Measurements from ENCODE around the gene RBM33. TPM values are rescaled to one million over a fixed set of nuclear protein-coding genes. Genes with fewer than 3 reads are reported as not detected.

Gene RBM33
- total RNA-seq, 4 donors from 2014 or later, result 62.8 to 129 (median 92.8) TPM

- intact Hi-C loops (cut with DNase I; ENCODE audit: low total_unique reads) (no loop called here), in situ Hi-C loops (cut with MboI; ENCODE audit: low pct_ligation_motif_present in 1 of 4, low pct_unique_long_range_greater_than_20kb in 1 of 4, low sequenced_read_pairs in 3 of 4) (no loop called here)
- 90 to 92% methylated on average over 3 of the region's 3 CpGs for WGBS, 2 donors (ENCODE audit: low coverage in 1 of 2)
- H3K27me3 ChIP-seq, result no peaks in the 10 kb centered on the region
- DNase-seq, result no peak
- no peak overlapping the region for H3K4me3 ChIP-seq
- H3K27ac ChIP-seq, result no peak overlapping the region
- H3K9me3 ChIP-seq, result no peaks in the 10 kb centered on the region
- TF ChIP-seq EP300 (IDR thresholded peaks at IDR 0.05; ENCODE audit: low read depth) (no peak), CTCF (IDR thresholded peaks at IDR 0.05) (no peak), POLR2A (IDR thresholded peaks at IDR 0.05) (no peak), POLR2AphosphoS5 (IDR thresholded peaks at IDR 0.05) (no peak)
- H3K36me3 ChIP-seq, result peaks cover 0 to 7% (median 0%) of the 10 kb centered on the region in 4 donors
- peaks cover 0 to 19% (median 9%) of the 10 kb centered on the region in 4 donors for H3K4me1 ChIP-seq
Observed at GRCh38 chr7:155674556-155674955, 30.1 kb downstream of the RBM33 start.

DNA sequence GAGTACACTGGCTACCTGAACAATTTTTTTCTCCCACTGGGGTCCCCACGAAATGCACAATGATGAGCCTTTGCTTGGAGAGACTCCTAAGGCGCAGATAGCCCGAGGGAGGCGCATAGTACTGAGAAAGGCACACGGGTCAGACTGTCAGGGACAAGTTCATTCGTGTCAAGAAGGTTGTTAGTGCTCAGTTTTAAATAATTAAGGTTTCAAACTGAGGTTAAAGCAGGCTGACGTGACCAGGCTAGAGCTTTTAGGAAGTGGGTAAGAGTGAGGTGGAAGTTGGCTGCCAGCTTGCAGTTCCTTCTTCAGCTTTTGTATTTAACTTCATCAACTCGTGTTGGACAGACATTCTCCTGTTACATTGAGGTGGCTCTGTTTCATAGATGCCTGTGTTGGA lies 31.6 kb downstream of the RBM33 start:
- peaks cover 0 to 15% (median 1%) of the 10 kb centered on the region in 4 donors for H3K36me3 ChIP-seq
- H3K4me1 ChIP-seq, result peaks cover 0 to 9% (median 0%) of the 10 kb centered on the region in 4 donors
- in situ Hi-C loops (cut with MboI; ENCODE audit: low pct_ligation_motif_present in 1 of 4, low pct_unique_long_range_greater_than_20kb in 1 of 4, low sequenced_read_pairs in 3 of 4) (no loop called here), intact Hi-C loops (cut with DNase I; ENCODE audit: low total_unique reads) (no loop called here)
- H3K27me3 ChIP-seq, result no peaks in the 10 kb centered on the region
- no peaks in the 10 kb centered on the region for H3K9me3 ChIP-seq
- no peak overlapping the region for H3K4me3 ChIP-seq
- H3K27ac ChIP-seq, result no peak overlapping the region
- TF ChIP-seq EP300 (IDR thresholded peaks at IDR 0.05; ENCODE audit: low read depth), result no peak
- DNase-seq, result no peak
- WGBS, 2 donors (ENCODE audit: low coverage in 1 of 2), result 38 to 84% methylated on average over 1 to 8 of the region's 8 CpGs

DNA sequence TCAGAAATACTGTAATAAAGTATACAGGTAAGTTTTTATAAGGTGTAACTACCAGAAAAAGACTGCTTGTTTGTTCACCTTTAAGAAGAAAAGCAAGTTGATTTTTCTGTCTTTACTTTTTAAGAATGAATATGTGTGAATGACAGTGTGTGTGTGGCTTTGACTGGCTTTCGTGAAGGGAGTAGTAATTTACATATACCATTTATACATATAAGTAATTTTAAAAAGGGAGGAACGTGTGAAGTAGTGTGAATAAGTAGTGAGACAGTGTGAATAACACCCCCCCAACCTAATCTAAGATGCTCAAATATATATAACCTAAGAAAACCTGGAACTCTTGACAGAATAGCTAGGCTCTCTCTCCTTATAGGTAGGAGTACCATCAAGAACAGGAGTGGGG lies 33.2 kb downstream of the RBM33 start:
- 86% methylated on average over 2 of the region's 2 CpGs for WGBS, 2 donors (ENCODE audit: low coverage in 1 of 2)
- H3K27ac ChIP-seq, result no peak overlapping the region
- no peaks in the 10 kb centered on the region for H3K9me3 ChIP-seq
- no peak for DNase-seq
- in situ Hi-C loops (cut with MboI; ENCODE audit: low pct_ligation_motif_present in 1 of 4, low pct_unique_long_range_greater_than_20kb in 1 of 4, low sequenced_read_pairs in 3 of 4) (no loop called here), intact Hi-C loops (cut with DNase I; ENCODE audit: low total_unique reads) (no loop called here)
- H3K36me3 ChIP-seq, result peaks cover 0 to 24% (median 1%) of the 10 kb centered on the region in 4 donors
- no peaks in the 10 kb centered on the region for H3K27me3 ChIP-seq
- H3K4me1 ChIP-seq, result peaks cover 0 to 9% (median 0%) of the 10 kb centered on the region in 4 donors
- H3K4me3 ChIP-seq, result no peak overlapping the region
- TF ChIP-seq EP300 (IDR thresholded peaks at IDR 0.05; ENCODE audit: low read depth) (no peak), POLR2AphosphoS5 (IDR thresholded peaks at IDR 0.05) (no peak), POLR2A (IDR thresholded peaks at IDR 0.05) (no peak), CTCF (IDR thresholded peaks at IDR 0.05) (no peak)

DNA sequence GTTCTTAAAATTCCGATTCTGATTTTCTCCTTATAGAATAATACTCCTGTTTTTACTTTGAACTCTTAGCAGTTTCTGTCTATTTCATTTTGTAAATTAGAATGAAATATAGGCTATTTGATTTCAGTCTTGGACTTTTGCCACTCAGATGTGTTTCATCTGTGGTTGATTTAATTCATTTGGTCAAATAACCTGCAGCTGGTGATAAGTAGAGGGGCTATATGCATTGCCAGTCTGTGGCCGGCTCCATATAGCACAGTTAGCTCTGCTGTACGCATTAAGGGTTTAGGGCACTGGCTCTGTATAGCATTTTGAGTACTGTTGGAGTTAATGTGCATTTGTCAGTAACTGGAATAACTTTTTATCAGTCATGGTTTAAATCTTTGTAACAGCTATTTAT lies 35.7 kb downstream of the RBM33 start:
- in situ Hi-C loops (cut with MboI; ENCODE audit: low pct_ligation_motif_present in 1 of 4, low pct_unique_long_range_greater_than_20kb in 1 of 4, low sequenced_read_pairs in 3 of 4), result no loop called here
- Histone ChIP-seq H3K36me3 (peaks cover 0 to 30% (median 1%) of the 10 kb centered on the region in 4 donors), H3K4me3 (no peak overlapping the region), H3K27ac (no peak overlapping the region), H3K9me3 (no peaks in the 10 kb centered on the region), H3K4me1 (peaks cover 0 to 15% (median 0%) of the 10 kb centered on the region in 4 donors), H3K27me3 (no peaks in the 10 kb centered on the region)
- intact Hi-C loops (cut with DNase I; ENCODE audit: low total_unique reads), result no loop called here
- 96 to 100% methylated on average over 1 to 3 of the region's 3 CpGs for WGBS, 2 donors (ENCODE audit: low coverage in 1 of 2)
- no peak for TF ChIP-seq POLR2A (IDR thresholded peaks at IDR 0.05)
- TF ChIP-seq POLR2AphosphoS5 (IDR thresholded peaks at IDR 0.05), result no peak
- no peak for TF ChIP-seq EP300 (IDR thresholded peaks at IDR 0.05; ENCODE audit: low read depth)
- no peak for TF ChIP-seq CTCF (IDR thresholded peaks at IDR 0.05)
- no peak for DNase-seq

GRCh38 chr7:155680864-155681263 lies 36.4 kb downstream of the RBM33 start:
- in situ Hi-C loops (cut with MboI; ENCODE audit: low pct_ligation_motif_present in 1 of 4, low pct_unique_long_range_greater_than_20kb in 1 of 4, low sequenced_read_pairs in 3 of 4) (no loop called here), intact Hi-C loops (cut with DNase I; ENCODE audit: low total_unique reads) (no loop called here)
- no peak overlapping the region for H3K27ac ChIP-seq

More at GRCh38 chr7:155680864-155681263, 36.4 kb downstream of the RBM33 start:
- 94 to 100% methylated on average over 2 of the region's 2 CpGs for WGBS, 2 donors (ENCODE audit: low coverage in 1 of 2)
- peaks cover 0 to 30% (median 4%) of the 10 kb centered on the region in 4 donors for H3K36me3 ChIP-seq
- H3K27me3 ChIP-seq, result no peaks in the 10 kb centered on the region
- no peak for TF ChIP-seq EP300 (IDR thresholded peaks at IDR 0.05; ENCODE audit: low read depth)
- no peak for TF ChIP-seq POLR2A (IDR thresholded peaks at IDR 0.05)
- TF ChIP-seq POLR2AphosphoS5 (IDR thresholded peaks at IDR 0.05), result no peak
- no peak for TF ChIP-seq CTCF (IDR thresholded peaks at IDR 0.05)
- no peak overlapping the region for H3K4me3 ChIP-seq
- no peak for DNase-seq
- H3K4me1 ChIP-seq, result peaks cover 0 to 15% (median 0%) of the 10 kb centered on the region in 4 donors
- H3K9me3 ChIP-seq, result no peaks in the 10 kb centered on the region
